Aortic smooth muscle cell (primary cell): ENCODE results near the gene CCDC77. TPM values are rescaled to one million over a fixed set of nuclear protein-coding genes. Genes with fewer than 3 reads are reported as not detected.

Experiments
- total RNA-seq: library from RNA; depleted of rRNA; stranded (reverse); fragments of >200 nt; gene quantifications from 2 replicates; pipeline ENCODE4 v1.2.3, GENCODE V29; 2014

Gene CCDC77
- total RNA-seq, result 7.4 and 8.9 TPM in 2 replicates

DNA sequence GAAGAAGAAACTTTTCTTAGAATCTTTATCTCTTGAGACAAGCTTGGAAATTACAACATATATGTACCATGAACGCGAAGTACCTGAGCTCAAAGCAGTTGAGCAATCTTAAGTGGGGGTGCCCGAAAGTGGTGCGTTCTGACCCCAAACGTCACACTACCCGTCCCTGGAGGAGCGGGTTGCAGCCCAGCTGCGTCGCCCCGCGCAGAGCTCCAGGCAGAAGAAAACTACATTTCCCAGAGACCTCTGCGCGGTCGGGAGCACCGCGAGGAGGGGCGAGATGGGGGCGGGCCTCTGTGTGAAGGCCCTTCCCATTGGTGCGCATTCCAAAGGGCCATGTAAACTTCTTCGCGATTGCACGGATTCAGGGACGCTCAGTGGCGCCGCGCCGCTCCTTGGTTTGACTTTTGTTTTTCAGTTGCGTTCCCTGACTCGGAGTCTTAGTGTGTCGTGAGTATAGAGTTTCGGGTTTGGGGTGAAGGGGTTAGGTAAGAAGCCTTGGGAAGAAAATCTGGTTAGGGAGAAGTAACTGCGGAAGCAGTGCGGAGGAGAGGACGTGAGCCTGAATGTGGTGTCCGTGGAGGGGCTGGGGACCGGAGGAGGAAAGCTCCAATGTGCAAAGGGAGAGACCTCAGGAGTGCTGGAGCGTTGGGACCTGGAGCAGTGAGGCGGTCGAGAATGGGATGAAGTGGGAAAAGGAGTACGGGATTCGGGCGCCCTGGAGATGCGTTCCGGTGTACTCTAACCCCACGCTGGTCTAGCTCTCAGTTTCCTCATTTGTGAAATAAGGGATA lies at the start of gene CCDC77:
Gene CCDC77 (plus strand): TSS at position 410 of the 794 bp plus-strand sequence. CDS start 7,740 bp downstream, outside the sequence.

GRCh38 chr12:389142-390096 lies 12.0 kb upstream of the CCDC77 start, which contains the start of gene KDM5A:
Gene KDM5A (minus strand): TSS chr12:389320. CDS start chr12:389091, 229 bp downstream.

DNA sequence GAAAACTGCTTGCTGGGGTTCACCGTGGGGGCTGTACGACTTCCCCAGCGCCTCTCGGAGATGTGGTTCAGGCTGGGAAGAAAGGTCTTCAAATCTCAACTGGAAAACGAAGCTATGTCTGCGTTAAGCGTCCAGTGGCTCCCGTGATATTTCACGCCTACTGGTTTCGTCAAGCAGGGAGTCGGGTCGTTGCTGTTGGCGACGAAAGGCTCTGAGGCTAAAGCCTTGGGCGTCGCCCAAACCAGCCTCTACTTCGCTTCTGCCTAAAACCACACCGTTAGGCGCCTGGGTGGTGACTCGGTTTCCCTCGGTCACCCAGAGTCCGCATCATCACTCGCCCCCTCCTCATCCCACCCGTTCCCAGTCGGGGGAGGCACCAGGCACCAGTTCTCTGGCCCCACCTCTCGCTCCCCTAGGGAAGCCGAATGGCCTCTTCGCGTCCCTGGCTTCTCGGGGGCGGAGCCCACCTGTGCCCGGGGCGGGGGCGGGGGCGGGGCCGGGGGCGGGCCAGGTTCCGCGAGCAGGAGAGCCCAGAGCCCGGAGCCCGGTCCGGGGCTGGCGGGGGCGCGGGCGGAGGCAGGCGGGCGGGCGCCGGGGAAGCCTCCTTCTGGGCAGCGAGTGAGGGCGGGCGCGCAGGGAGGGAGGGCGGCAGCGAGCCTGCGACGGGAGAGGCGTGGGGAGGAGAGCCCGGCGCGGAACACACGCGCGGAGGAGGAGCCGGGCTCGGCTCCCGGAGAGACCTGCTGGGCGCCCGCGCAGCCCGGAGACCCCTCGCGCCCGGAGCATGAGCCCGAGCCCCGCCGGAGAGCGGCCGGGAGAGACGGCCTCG lies 58.2 kb downstream of the CCDC77 start, which contains the start of gene B4GALNT3:
Gene B4GALNT3 (plus strand): TSS at position 510 of the 829 bp plus-strand sequence. CDS start 438 bp downstream, outside the sequence.

Other genes starting within 250 kb of the CCDC77 start
- 0.12 TPM in 1 of 2 replicates, not detected in the other for gene SLC6A12, start 187.5 kb upstream of the CCDC77 start, total RNA-seq
- 0.13 and 0.19 TPM in 2 replicates for gene SLC6A13, start 138.8 kb upstream of the CCDC77 start, total RNA-seq
- 55.2 and 59.5 TPM in 2 replicates for gene KDM5A, start 12.3 kb upstream of the CCDC77 start, total RNA-seq
- under 0.01 and 0.12 TPM in 2 replicates for gene B4GALNT3, start 58.3 kb downstream of the CCDC77 start, total RNA-seq